KBM-7 (cell line): ENCODE results near the gene ZNF180.
"Not testable (repeated sequence)": the region's sequence is repeated elsewhere in the genome, so short reads cannot be mapped to it uniquely, and the experiment has no call there.

Experiments used
- DNase-seq: peaks from one replicate; pipeline ENCODE4 v3.0.0-alpha.2; 2015
- in situ Hi-C: fragments of 300-500 bp; cut with MboI; formaldehyde crosslinking; loops from 2 replicates; pipeline ENCODE4 v1.14.3; 2020; ENCODE audit warnings: low sequenced_read_pairs, low pct_unique_long_range_greater_than_20kb, mixed read lengths

The ZNF180 gene

GRCh38 chr19:44499962-44500949 lies at the start of gene ZNF180:
TSS of gene ZNF180 (minus strand) at chr19:44500522. CDS start at chr19:44497334, 3,188 bp downstream.
- DNase-seq, result peak; percentile 98
- in situ Hi-C loops, result no loop called here

- no peak for DNase-seq
- in situ Hi-C loops, result no loop called here
Observed at GRCh38 chr19:44549507-44549906, 49.2 kb upstream of the ZNF180 start.

GRCh38 chr19:44548736-44549135 lies 48.4 kb upstream of the ZNF180 start:
- in situ Hi-C loops, result no loop called here
- no peak for DNase-seq

DNA sequence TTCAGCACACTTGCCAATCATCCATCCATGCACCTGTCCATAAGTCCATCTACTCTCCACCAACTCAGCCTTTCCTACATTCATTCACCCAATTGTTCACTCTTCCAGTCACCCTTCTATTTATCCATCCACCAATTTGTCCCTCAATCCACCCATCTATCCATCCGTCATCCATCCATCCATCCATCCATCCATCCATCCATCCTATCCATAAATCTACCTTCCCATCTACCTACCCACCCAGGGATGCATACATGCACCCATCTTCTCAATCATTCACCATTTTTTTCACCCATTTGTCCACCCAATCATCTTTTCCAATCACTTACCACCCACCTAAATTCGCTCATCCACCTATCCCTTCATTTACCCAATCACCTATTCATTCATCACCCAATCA lies 43.7 kb upstream of the ZNF180 start:
- in situ Hi-C loops, result no loop called here
- no peak for DNase-seq

GRCh38 chr19:44542671-44543070 lies 42.3 kb upstream of the ZNF180 start:
- no peak for DNase-seq
- in situ Hi-C loops, result no loop called here

GRCh38 chr19:44540736-44541135 lies 40.4 kb upstream of the ZNF180 start:
- in situ Hi-C loops, result no loop called here
- no peak for DNase-seq

GRCh38 chr19:44539991-44540390 lies 39.7 kb upstream of the ZNF180 start:
- in situ Hi-C loops, result no loop called here
- no peak for DNase-seq

- in situ Hi-C loops, result no loop called here
- DNase-seq, result no peak
Observed at GRCh38 chr19:44539236-44539826, 39.0 kb upstream of the ZNF180 start.

DNA sequence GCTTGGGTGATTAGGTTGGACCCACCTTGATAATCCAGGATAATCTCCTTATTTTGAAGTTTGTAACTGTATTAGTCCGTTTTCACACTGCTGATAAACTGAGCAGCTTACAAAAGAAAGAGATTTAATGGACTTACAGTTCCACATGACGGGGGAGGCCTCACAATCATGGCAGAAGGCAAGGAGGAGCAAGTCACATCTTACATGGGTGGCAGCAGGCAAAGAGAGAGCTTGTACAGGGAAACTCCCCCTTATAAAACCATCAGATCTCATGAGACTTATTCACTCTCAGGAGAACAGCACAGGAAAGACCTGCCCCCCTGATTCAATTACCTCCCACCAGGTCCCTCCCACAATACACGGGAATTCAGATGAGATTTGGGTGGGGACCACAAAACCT lies 35.0 kb upstream of the ZNF180 start:
- DNase-seq, in situ Hi-C loops: not testable (repeated sequence)

- DNase-seq, result no peak
- in situ Hi-C loops, result no loop called here
Observed at GRCh38 chr19:44532819-44533218, 32.5 kb upstream of the ZNF180 start.

GRCh38 chr19:44530777-44531176 lies 30.5 kb upstream of the ZNF180 start:
- in situ Hi-C loops, result no loop called here
- DNase-seq, result no peak

- no peak for DNase-seq
Observed at GRCh38 chr19:44529536-44529935, 29.2 kb upstream of the ZNF180 start, which contains the start of gene CEACAM20. TSS of gene CEACAM20 (minus strand) at chr19:44529675. CDS start at chr19:44529509, 166 bp downstream.

GRCh38 chr19:44527554-44527953 lies 27.2 kb upstream of the ZNF180 start:
- in situ Hi-C loops, result no loop called here
- DNase-seq, result no peak

More at GRCh38 chr19:44529536-44529935, 29.2 kb upstream of the ZNF180 start, which contains the start of gene CEACAM20:
- in situ Hi-C loops, result no loop called here

GRCh38 chr19:44525721-44526430 lies 25.6 kb upstream of the ZNF180 start:
- in situ Hi-C loops, result no loop called here
- DNase-seq, result no peak

DNA sequence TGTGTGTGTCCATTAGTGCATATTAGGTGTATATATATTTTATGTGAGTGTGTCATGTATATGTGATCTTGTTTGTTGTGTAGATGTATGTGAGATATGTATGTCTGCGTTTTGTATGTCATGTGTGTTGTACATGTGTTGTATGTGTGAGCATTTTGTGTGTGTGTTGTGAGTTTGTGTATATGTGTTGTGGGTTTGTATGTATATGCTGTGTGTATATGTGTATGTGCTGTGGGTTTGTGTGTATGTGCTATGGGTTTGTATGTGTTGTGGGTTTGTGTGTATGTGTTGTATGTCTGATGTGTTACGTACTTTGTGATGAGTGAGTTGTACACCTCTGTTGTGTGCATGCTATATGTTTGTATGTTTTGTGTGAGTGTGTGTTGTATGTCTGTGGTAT lies 21.0 kb upstream of the ZNF180 start:
- no peak for DNase-seq
- in situ Hi-C loops, result no loop called here

- in situ Hi-C loops, result no loop called here
- no peak for DNase-seq
Observed at GRCh38 chr19:44517146-44517545, 16.8 kb upstream of the ZNF180 start.

GRCh38 chr19:44515907-44516306 lies 15.6 kb upstream of the ZNF180 start:
- no peak for DNase-seq
- in situ Hi-C loops, result no loop called here

DNA sequence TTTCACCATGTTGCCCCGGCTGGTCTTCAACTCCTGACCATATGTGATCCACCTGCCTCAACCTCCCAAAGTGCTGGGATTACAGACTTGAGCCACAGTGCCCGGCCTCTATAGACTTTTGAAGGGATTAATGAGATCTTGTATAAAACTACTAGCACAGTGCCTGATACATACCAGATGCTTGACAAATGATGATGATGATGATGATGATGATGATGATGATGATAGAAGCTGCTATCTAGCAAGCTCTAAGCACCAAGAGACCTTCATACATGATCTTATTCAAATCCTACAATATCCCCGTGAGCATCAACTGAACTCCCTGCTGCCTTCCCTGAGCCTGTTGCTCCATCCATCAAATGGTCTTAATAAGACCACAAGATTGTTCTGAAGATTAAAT lies 14.7 kb upstream of the ZNF180 start:
- DNase-seq, result no peak
- in situ Hi-C loops, result no loop called here
